AG08396 (cell line): ENCODE measurements around the gene HMGB1.
A peak's percentile ranks its signal among the peaks of the same experiment; 100 is the strongest.
"Not testable (repeated sequence)": the region's sequence is repeated elsewhere in the genome, so short reads cannot be mapped to it uniquely, and the experiment has no call there.

Experiments used
- DNase-seq: peaks from one replicate; pipeline ENCODE4 v3.0.0; 2012; ENCODE audit warnings: low spot score, mixed read lengths

HMGB1 gene

GRCh38 chr13:30466358-30466714 is 600 bp upstream of the HMGB1 start:
- peak; percentile 29 for DNase-seq

GRCh38 chr13:30465343-30465592 is 468 bp downstream of the HMGB1 start:
- DNase-seq = no peak

GRCh38 chr13:30464496-30465342 is 1.0 kb downstream of the HMGB1 start:
- peak; percentile 74 for DNase-seq

DNA sequence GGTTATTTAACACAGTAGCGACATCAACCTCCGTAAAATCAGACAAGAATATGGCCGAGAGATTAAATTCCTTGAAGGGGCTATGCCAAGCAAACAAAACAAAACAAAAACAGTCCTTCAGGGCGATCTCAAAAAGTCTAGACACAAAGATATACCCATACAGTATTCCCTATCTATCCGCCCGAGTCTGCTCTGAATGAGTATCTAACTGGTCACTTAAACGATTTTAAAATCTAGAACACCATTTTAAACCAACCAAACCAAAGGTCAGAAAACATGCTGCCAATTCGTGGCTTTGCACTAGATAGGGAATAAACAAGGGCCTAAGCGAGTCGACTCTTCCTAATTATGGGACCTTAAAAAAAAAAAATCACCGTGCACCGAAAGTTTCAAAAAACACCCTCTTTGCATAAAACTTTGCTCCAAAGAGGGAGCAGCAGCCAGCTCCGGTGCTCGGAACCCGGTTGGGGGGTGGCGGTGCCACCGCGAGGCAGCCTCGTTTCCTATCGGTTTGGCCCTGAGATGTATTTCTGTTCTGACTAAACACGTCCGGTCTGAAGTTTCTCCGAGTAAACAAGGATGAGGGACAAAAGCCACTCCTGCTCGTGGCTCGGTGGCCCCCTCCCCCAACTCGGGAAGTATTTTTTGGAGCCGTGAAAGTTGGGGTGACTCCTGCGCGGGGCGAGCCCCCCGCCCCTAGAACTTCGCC is 1.8 kb downstream of the HMGB1 start:
- peak; percentile 49 for DNase-seq

DNA sequence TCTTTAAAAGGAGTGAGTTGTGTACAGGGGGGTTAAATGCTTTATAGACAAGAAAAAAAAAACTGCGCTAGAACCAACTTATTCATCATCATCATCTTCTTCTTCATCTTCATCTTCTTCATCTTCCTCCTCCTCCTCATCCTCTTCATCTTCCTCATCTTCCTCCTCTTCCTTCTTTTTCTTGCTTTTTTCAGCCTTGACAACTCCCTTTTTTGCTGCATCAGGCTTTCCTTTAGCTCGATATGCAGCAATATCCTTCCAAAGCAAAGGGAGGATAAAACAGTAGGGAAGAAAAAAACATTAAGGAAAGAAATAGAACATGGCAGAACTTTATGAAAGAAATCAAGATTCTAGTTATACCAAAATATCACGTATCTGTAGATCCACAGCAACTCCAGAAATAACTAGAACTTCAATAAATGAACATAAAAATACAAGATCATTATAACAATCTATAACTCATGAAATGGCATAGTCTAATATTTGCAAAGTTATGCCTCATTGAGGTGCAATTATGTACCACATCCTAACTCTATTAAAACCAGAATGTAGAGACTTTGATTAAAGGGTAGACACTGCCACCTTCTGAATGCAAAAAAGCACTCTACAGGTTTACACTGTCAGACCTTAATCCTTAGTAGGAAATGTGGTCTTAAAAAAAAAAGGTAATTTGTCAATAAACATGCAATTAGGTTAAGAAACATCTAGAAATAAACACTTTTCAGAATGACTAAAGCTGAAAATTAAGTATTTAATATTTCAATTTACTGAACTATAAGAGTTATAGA is 4.3 kb downstream of the HMGB1 start:
- not testable (repeated sequence) for DNase-seq

DNA sequence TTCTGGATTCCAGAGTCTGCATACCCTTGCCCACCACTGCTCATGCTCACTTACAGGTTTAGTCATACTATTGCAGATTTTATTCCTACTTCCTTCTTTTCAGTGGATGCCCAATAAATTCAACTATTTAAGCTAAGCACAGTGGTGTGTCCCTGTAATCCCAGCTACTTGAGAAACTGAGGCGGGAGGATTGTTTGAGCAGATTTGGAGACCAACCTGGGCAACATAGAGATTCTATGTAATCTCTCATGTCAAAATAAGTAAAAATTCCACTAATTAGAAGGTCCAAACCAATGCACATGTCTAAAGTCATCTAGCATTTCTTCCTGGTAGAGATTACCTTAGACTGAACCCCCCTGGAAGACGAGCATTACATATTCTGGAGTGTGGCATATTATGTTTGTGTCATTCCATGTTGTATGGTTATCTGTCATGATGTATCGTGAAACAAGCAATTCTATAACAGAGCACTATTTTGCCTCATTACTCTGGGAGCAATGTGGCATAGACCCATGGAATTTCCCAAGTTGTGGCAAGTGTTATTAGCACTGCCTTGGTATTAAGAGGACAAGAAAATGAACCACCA is 8.3 kb downstream of the HMGB1 start:
- no peak for DNase-seq

- DNase-seq = no peak
Observed at GRCh38 chr13:30456290-30456689, 9.4 kb downstream of the HMGB1 start.

- no peak for DNase-seq
Observed at GRCh38 chr13:30454991-30455390, 10.7 kb downstream of the HMGB1 start.

DNA sequence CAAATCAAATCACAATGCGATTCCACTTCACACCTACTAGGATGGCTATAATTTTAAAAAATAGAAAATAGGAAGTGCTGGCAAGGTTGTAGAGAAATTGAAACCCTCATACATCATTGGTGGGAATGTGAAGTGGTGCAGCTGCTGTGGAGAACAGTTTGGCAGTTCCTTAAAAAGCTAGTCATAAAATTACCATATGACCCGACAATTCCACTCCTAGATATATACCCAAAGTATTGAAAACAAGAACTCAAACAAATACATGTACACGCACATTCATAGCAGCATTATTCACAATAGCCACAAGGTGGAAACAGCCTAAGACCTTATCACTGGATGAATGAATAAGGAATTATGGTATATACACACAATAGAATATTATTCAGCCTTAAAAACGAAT is 12.0 kb downstream of the HMGB1 start:
- DNase-seq = no peak

DNA sequence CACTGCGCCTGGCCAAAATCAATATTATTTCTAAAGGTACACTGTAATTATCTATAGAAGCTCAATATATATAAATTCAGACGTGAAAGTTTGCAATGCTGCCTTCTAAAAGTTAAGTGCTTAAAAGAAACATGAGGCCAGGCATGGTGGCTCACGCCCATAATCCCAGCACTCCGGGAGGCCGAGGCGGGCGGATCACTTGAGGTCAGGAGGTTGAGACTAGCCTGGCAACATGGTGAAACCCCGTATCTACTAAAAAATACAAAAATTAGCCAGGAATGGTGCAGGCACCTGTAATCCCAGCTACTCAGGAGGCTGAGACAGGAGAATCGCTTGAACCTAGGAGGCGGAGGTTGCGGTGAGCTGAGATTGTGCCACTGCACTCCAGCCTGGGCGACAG is 14.3 kb downstream of the HMGB1 start:
- not testable (repeated sequence) for DNase-seq

- no peak for DNase-seq
Observed at GRCh38 chr13:30450066-30450465, 15.7 kb downstream of the HMGB1 start.

GRCh38 chr13:30448441-30448840 is 17.3 kb downstream of the HMGB1 start:
- no peak for DNase-seq

- no peak for DNase-seq
Observed at GRCh38 chr13:30446126-30446500, 19.6 kb downstream of the HMGB1 start.

DNA sequence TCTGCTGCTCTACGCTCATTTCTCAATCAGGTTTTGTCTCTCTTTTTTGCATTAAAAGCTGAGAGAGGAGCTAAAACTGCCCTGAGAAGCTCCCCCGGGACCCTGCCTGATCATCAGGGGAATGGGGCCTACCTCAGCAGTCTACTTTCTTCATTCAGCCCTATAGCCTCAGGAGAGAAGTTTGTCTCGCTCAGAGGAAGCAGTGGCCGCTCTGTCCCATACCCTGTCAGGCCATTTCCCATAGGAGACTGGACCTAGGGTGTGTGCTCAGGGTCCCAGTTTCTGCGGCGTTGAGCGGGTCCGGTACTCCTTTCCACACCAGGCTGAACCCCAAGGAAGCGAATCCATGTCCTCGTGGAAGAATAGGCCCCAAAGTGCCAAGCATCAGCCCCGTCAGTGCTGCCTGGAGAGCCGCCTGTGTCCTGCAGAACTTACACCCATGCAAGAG is 21.8 kb downstream of the HMGB1 start:
- no peak for DNase-seq

- DNase-seq = not testable (repeated sequence)
Observed at GRCh38 chr13:30443491-30443890, 22.2 kb downstream of the HMGB1 start.

- DNase-seq = no peak
Observed at GRCh38 chr13:30442926-30443325, 22.8 kb downstream of the HMGB1 start.

GRCh38 chr13:30440910-30441703 is 24.6 kb downstream of the HMGB1 start:
- DNase-seq = no peak

DNA sequence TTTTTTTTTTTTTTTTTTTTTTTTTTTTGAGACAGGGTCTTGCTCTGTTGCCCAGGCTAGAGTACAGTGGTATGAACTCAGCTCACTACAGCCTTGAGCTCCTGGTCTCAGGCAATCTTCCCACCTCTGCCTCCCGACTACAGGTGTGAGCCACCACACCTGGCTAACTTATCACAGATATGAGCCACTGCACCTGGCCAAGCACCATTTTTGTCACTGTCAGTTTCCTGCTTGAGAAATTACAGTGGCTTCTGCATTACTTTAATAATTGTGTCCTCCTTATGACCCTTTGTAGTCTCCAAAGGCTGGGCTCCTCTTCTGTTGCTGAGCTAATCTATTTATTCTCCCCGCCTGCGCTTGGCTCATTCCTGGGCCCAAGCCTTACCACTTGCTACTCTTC is 27.4 kb downstream of the HMGB1 start:
- DNase-seq = no peak

DNA sequence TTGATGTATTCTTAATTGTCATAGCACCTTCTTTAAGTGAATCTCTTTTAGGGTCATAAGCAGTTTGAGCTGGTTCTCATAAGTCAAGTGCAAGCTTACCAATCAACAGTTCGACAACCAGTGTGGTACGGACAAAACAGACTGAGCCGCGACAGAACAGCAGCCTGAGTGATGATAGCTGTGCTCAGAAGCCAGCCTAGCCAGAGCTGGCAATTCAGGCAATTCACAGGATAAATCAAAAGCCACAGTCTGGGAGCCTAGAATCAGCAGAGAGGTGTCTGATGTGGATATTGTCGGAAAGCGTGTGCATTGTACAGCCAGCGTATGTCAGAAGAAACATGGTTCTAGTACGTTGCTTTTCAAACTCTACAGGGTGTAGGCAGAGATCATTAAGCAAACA is 28.6 kb downstream of the HMGB1 start:
- DNase-seq = no peak

- no peak for DNase-seq
Observed at GRCh38 chr13:30435911-30436451, 29.8 kb downstream of the HMGB1 start.

DNA sequence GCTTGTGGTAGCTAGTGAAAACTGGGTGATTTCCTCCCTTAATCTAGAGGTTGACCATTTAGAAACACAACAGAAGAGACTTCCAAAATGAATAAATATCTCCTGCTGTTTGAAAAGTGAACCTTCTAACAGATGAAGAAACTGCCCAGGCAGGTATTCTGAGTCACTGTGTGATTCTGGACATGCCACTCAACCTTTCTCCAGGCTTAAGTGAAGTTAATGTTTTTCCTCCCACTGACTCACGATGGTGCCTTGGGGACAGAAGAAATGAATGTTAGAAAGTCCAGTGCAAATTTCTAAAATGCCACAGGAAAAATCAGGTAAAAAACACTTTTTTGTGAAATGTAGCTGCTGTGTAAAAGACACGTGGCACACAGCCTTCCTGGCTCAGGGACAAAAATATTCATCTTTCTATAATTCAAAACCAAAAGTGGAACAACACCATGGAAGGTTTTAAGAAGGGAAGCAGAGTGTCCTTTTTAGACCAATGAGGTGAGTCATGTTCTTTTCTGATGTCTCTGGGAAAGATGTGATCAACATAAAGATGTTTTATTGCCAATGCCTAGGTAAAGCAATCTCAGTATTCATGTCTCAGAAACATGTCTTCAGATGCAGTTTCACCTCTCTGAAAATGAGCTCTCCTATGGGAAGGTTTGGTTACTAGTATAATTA is 34.3 kb downstream of the HMGB1 start:
- no peak for DNase-seq
